NCI-H446 treated with DMSO at 0.1 percent for 48 hours (cell line): ENCODE results near the gene TAP2.

Experiments
- DNase-seq: peaks from one replicate; lab custom pipeline; 2025; lab: John Stamatoyannopoulos, UW

The TAP2 gene

GRCh38 chr6:32790306-32790705 is 48.2 kb downstream of the TAP2 start:
- no peak for DNase-seq
